Stimulated activated CD4-positive, alpha-beta T cell treated with anti-CD3 and anti-CD28 coated beads, Interleukin-1b, Interleukin-23, amount 100 ng/mL, for 24 hours (primary cell): ENCODE results near the gene KAZN.
A peak's percentile ranks its signal among the peaks of the same experiment; 100 is the strongest.

Experiments
- DNase-seq, 4 experiments: peaks; one replicate each; pipeline ENCODE4 v3.0.0-alpha.2; 2020; ENCODE audit warnings: low read depth in 4 of 4, low spot score in 1 of 4

The KAZN gene

DNA sequence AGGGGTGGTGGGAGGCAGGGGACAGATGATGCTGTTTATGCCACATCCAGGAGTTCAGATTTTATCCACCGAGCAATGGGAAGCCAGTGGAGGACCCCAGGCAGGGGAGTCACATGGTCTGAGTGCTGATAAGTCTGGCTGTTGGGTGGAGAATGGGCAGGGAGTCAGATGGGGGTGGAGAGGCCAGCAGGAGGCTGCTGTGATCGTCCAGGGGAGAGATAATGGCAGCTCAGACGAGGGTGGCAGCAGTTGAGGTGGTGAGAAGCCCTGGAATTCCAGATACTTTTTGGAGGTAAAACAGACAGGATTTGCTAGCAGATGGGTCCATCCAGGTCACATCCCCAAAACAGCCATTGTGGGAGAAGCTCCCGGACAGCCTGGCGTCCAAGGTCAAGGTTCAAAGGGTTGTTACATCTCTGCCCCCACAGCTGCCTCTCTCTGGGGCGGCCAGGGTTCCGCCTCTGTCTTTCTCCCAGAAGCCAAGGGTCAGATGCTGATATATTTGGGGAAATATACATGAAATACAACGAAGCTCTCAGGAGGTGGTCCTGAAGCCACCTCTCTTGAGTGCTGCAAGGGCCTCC, 303.0 kb downstream of the KAZN start:
- DNase-seq = no peak

DNA sequence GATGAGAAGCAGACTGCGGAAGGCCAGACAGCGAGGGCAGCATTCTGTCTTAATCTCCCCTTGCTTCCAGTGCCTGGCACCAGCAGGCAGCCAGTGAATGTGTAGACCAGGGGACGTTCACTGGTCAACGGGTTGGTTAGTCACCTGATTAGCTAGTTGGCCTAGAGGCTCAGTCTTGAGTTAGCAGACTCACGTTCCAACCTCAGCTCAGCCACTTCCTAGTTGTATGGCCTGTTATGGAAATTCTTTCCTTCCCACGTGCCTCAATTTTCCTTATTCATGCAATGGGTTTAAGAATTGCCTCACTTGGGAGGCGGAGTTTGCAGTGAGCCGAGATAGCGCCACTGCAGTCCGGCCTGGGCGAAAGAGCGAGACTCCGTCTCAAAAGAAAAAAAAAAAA, 305.4 kb downstream of the KAZN start:
- DNase-seq = no peak

DNA sequence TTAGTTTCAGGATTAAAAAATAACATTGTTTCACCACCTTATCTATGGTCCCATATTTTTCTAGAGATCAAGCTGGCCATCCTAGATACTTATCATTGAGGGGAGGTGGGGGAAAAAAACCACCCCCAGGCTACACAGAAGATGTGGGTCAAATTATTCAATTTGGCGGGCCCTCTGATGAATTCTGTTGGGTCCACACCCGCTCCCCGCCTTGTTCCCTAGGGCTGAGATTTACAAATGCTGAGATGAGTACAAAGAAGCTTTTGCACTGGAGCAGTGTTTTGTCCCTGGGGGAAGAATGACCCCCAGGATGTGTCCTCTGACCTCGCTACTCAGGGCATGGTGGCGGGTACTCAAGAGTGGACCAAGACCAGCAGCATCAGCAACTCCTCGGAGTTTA, 308.2 kb downstream of the KAZN start:
- DNase-seq = no peak

DNA sequence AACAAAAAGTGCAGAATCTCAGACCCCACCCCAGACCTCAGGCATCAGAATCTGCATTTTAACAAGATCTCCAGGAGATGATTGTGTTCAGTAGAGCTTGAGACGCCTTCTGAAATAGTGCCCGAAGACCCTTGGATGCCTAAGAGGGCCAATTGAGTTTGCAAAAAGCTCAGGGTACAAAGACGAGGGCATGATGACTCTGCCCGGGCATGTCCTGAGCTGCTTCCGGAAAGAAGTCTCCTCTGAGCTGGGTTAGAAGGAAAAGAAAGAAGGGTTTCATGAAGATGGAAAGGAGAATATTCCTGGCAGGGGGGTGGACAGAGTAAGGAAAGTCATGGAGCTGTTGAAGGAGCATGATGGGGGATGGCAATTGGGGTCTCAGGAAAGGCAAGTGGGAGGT, 308.9 kb downstream of the KAZN start:
- no peak for DNase-seq

DNA sequence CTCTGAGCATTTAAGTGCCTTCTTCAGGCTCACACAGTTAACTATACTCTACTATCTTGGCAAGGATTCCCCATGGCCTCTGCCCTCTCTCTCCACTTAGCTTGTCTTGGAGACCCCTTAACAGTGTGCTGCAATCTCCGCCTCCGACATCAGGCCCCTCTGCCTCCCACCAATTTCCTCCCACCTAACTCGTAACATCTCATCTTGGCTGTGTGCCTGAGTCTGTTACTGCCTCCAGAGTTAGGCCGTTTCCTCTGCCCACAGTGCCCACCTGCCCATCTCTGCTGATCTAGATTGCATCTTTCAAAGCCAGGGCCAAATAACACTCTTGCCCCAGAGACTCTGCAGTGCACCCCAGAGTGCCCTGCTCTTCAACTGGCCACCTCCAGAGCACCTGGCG, 310.8 kb downstream of the KAZN start:
- DNase-seq = no peak

DNA sequence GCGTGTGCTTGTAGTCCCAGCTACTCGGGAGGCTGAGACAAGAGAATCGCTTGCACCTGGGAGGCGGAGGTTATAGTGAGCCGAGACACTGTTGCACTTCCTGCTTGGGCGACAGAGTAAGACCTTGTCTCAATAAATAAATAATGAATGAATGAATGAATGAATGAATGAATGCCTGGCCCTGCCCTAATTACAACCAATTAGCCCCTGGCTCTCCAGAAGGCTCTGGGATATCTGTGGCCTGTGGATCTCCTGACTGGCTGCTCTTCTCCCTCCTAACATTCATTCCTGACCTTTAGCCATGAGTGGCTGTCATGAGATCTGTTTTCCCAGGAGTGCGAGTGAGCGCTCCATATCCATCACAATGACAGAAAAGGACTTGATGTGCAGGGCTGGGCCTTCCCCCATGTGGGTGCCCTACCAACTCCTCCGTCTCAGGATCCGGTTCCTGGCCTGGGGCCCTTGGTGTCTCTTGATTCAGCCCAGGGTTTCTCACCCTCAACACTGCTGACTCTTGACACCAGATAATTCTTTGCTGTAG, 311.5 kb downstream of the KAZN start:
- no peak for DNase-seq

DNA sequence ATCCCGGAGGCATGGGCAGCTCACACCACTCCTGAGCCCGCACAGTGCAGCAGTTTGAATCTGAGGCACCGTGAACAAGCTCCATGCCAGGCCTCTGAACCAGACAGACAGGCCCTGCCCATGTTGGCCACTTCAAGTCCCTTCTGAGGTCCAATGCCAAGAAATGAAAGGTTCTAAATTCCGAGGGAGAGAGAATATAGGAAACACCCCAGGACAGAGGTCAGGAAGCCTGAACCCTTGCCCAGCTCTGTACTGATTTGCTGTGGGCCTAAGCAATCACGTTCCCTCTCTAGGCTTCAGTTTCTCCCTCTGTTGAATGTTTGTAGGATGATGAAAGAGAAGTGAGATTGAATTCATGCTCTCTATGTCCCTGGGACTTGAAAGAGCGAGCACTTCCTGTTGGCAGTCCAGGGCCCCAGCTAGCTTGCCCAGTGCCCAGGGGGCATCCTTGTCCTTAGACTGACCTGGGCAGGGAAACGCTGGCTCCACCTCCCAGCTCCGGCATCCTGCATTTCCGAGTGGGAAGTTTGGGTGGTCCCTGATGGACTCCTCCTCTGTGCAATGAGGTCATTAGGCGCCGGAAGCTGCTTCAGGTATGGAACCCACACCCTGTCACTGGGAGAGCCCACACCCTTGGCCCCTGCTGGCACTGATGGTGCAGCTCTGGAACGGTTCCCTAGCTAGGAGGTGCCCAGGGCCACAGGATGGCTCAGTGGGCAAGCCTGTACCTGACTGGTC, 312.7 kb downstream of the KAZN start:
- DNase-seq = no peak

DNA sequence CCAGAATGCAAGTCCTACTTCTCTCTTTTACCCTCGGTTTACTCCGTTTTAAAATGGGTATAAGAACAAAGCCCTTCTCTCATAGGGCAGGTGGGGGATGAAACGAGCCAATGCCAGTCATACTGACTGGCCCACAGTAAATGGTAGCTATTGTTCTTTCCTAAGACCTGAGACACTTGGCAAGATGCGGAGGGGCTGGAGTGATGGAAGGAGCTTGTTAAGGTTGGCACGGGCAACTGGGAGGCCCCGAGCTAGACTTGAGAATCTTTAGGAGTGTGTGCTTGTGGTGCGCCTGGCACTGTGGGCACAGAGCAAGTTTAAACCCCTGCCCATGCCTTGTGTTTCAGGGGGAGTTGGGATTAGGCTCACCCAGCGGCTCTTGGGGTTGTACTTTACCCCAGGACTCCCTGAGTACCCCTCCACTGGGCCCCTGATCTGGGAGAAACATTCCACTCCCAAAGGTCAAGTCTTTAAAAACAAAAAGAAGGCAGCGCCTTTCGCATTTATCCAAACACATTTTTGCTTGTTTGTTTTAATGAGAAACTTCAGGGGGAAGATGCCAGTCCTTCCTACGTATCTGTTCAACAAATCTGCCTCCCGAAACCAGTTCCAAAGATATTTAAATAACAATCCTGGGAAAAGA, 314.5 kb downstream of the KAZN start:
- no peak for DNase-seq

DNA sequence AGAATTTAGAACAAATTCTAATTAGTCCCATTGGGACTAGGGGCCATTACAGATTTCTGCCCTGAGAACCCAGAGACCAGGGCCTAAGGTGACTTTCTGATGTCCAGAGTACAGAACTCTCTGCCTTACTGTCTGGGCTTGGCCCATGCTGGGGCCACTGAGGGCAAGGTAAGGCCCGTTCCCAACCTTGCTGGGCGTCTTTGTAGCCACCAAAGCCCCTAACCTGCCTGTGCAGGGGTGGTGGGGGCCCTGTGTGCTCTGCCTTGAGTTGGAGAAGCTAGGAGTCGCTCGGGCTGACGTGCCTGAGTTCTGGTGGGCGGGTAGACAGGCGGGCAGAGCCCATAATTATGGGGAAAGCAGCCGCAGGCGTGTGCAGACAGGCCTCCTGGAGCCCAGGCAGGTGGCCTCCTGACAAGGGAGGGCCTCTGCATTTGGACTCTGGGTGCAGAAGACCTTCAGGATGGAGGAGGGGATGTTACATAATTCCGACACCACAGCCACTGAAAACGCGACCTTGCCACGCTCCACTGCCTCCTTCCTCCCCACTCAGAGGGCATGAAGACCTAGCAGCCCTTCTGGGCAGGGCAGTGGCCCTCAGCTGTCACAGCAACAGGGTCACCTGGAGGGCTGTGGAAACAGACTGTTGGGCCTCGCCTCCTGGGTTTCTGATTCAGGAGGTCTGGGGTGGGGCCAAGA, 315.1 kb downstream of the KAZN start:
- DNase-seq = no peak

DNA sequence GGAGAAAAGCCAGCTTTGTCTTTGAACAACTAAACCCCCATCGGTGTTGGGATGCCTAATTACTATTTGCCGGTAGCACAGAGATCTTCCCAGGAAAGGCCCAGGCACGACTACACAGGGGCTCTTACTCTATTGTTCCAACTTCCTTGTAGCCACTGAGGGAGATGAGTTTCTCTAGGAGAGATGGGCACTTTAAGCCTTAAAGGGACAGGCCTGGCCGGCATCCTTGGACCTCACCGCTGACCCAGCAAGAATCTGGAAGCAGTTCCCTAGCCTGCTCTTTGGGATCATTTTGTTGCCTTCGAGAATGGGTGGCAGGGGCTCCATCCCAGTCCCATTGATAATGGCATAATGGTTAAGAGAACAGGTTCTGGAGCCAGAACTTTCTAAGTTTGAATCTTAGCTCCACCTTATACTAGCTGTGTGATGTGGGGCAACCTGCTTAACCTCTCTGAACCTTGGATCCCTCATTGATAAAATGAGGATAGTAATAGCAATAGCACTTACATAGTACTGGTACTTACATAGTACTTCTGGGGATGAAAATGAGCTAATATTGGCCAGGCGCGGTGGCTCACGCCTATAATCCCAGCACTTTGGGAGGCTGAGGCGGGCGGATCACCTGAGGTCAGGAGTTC, 316.0 kb downstream of the KAZN start:
- no peak for DNase-seq

DNA sequence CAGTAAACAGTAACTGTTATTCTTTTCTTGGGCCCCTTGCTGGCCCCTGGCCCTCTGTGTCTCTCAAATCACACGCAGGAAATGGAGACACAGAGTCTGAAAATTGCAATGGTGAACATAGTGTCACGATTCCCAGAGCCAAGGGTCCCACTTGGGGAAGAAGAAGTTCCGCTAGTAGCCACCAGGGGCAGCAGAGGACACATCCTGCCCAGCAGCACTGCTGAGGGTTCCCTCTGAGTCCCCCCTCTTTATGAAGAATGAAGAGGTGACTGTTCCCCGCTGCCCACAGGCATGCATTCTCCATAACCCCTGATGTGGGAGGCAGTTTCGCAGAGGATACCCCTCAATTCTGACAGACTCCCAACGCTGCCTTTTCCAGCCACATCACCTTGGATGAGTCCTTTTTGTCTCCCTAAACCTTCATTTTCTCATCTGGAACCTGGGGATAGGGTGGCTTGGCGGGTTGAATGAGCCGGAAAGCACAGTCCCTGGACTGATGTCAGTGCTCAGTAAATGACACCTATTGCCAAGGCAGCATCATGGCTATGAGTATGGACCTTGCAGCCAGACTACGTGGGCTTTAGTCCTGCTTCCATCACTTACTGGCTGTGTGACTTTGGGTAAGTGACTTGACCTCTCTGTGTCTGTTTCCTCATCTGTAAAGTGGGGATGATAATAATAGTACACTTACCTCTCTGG, 317.0 kb downstream of the KAZN start:
- peak in 3 of 4 experiments; percentile 15 to 26 (median 21) for DNase-seq

DNA sequence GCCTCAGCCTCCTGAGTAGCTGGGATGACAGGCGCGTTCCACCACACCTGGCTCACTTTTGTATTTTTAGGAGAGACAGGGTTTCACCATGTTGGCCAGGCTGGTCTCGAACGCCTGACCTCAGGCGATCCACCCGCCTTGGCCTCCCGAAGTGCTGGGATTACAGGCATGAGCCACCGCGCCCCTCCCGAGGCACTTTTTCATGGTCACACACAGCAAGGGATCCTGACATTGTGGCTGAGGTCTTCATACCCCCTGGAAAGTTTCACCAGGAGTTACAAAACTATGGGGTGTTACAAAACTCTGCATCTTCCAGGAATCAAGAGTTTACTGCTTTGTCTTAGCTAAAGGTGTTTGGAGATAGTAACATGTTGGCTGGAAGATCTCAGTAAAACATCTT, 320.8 kb downstream of the KAZN start:
- DNase-seq = no peak

DNA sequence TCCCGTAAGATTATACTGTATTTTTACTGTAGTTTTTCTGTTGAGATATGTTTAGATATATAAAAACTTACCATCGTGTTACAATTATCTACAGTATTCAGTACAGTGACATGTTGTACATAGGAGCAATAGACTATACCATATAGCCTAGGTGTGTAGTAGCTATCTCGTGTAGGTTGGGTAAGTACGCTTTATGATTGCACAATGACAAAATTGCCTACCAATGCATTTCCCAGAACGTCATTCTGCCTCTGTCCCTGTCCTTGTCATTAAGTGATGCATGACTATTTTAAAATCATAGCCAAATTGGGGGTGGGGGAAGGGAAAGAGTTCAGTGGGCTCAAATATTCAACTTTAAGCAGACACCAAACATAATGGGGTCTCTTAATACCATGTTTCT, 321.3 kb downstream of the KAZN start:
- no peak for DNase-seq

DNA sequence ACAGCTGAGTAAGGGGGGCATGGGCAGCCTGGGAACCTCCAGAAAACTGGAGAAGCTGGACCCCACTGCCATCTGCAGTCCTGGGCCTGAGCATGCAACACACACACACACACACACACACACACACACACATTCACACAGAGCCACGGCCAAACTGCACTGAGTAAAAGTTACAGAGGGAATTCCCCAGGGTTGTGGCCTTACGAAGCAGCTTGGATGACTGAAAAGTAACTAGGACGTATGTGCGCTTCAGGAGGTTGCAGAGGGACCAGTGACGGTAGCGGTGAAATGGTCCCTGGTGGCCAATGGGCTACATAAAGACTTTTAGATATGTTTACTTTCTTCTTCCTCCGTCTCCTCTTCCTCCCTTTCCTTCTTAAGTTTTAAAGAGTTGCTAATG, 322.6 kb downstream of the KAZN start:
- no peak for DNase-seq

DNA sequence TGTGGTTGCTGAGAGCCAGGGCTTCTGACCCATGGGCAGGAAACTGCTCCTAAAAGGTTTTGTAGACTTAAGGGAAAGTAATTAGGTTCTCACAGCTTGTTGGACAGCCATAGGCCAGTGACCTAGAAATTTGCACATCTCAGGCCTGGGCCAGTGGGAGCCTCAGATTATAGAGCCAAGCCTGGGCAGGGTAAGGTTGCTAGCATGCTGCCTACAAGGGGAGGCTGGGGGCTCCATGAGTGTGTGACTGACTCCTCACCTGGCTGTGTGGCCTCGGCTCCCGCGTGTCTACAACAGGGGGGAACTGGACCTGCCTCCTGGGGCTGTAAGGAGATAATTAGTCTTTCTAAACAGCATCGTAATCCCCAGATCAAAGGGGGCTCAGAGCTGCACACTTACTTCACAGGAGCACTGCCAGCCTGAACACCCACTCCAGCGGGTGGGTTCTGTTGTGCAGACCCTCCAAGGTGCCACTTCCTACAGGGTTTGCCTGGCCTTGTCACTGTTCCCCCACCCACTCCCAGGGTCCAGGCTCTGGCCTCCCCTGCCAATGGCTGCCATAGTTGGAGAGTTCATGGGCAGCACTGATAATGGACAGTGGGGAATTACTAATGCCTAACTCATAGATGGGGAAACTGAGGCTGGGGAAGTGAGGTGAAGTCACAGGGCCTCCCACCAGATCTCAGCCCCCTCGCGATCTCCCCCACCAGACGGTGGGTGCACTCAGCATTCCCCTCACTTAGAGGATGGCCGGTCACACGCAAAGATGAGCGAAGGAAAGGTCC, 324.6 kb downstream of the KAZN start:
- no peak for DNase-seq

DNA sequence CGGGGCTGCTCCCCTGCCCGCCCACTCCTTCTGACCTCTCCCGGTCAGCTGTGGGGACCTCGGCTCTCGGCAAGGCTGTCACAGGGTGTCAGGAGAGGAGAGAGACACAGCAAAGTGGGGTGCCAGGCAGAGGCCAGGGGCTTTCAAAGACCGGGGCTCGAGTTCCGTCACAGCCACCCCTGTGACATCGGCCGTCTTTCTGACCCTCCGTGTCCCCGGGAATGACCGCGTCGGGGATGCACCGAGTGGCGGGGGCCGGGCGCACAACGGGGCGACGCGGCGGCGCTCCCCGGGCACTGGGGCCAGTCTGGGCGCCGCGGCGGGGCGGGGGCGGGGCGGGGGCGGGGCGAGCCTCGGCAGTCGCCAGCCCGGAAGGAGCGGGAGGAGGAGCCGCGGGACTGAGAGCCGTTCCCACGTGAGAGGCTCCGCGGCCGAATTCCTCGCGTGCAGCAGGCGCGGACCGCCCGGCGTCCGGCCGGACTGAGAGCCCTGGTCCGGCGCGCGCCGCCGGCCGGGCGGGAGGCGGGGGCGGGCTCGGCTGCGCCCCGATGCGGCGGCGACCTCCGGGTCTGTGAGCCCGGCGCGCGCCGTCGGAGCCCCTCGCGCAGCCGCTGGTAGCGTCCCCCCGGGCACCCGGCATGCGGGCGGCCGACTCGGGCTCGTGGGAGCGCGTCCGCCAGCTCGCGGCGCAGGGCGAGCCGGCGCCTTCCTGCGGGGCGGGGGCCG, 325.4 kb downstream of the KAZN start:
- DNase-seq = peak in 1 of 4 experiments; percentile 14

DNA sequence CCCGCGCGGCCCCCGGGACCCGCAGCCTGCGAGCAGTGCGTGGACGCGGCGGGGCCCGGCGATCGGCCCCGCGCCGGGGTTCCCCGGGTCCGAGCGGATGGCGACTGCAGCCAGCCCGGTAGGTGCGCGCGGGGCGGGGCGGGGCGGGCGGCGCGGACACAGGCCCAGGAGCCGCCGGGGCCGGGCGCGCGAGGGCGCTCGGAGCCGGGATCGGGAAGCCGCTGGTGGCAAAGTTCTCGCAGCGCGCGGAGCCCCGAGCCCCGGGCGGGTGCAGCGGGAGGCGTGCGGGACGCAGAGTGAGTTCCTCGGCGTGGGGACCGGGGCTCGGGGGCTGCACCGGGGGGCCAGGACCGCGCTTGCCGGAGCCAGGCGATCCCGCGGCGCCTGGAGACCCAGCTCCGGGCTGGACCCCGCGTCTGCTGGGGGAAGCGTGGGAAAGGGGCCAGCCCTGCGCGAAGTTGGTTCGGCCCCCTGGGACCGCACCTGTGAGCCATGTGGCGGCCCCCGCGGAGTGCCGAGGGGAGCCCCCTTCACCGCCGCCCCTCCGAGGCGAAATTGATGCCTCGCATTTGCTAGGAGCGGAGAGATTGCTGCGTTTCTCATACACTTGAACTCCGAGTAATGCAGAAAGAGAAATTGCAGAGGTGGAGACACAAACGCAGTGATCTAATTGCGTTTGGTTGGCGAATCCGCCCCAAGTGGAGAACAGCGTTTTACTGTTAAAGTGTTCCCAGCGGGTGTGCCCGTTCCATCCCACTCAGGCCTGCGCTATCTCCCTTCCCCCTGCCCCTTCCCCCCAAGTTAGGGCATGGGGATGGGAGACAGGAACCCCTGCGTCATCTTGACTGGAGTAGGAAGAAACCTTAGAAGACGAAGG, 326.2 kb downstream of the KAZN start:
- DNase-seq = no peak
